SK-MEL-5 (cell line): ENCODE data around the gene KTN1. TPM values are rescaled to one million over a fixed set of nuclear protein-coding genes. Genes with fewer than 3 reads are reported as not detected.

Experiments used
- DNase-seq: peaks from one replicate; pipeline ENCODE4 v3.0.0-alpha.2; 2016; ENCODE audit warnings: low read depth, low spot score
- in situ Hi-C: cut with HindIII; loops from 2 replicates; pipeline ENCODE4 v1.10.0; 2016; ENCODE audit warnings: low sequenced_read_pairs, high pct_unique_total_duplicates, low pct_unique_long_range_greater_than_20kb
- total RNA-seq: library from RNA; depleted of rRNA; stranded (reverse); fragments of >200 nt; shearing (Covaris generic); gene quantifications from 2 replicates; pipeline ENCODE4 v1.2.3, GENCODE V29; 2014

Gene KTN1
- total RNA-seq, 1 experiment from 2014 or later, result 123 TPM

- in situ Hi-C loops, result no loop called here
- DNase-seq, result no peak
Observed at GRCh38 chr14:55641954-55642353, 61.9 kb downstream of the KTN1 start.

GRCh38 chr14:55645145-55645544 lies 65.1 kb downstream of the KTN1 start:
- no peak for DNase-seq
- in situ Hi-C loops, result no loop called here

GRCh38 chr14:55645845-55646832 lies 66.1 kb downstream of the KTN1 start:
- in situ Hi-C loops, result no loop called here

GRCh38 chr14:55650992-55651391 lies 71.0 kb downstream of the KTN1 start:
- no peak for DNase-seq
- in situ Hi-C loops, result no loop called here

More at GRCh38 chr14:55645845-55646832, 66.1 kb downstream of the KTN1 start:
- no peak for DNase-seq

GRCh38 chr14:55654243-55654642 lies 74.2 kb downstream of the KTN1 start:
- in situ Hi-C loops, result no loop called here

GRCh38 chr14:55661029-55661428 lies 81.0 kb downstream of the KTN1 start:
- in situ Hi-C loops, result no loop called here

More at GRCh38 chr14:55654243-55654642, 74.2 kb downstream of the KTN1 start:
- DNase-seq, result no peak

GRCh38 chr14:55662752-55663151 lies 82.7 kb downstream of the KTN1 start:
- DNase-seq, result no peak
- in situ Hi-C loops, result no loop called here

More at GRCh38 chr14:55661029-55661428, 81.0 kb downstream of the KTN1 start:
- no peak for DNase-seq

- in situ Hi-C loops, result no loop called here
- DNase-seq, result no peak
Observed at GRCh38 chr14:55665067-55665675, 85.2 kb downstream of the KTN1 start.

GRCh38 chr14:55667801-55668200 lies 87.8 kb downstream of the KTN1 start:
- DNase-seq, result no peak
- in situ Hi-C loops, result no loop called here

- no peak for DNase-seq
- in situ Hi-C loops, result no loop called here
Observed at GRCh38 chr14:55671641-55672040, 91.6 kb downstream of the KTN1 start.

- no peak for DNase-seq
- in situ Hi-C loops, result no loop called here
Observed at GRCh38 chr14:55673048-55673447, 93.0 kb downstream of the KTN1 start.

GRCh38 chr14:55681096-55681495 lies 101.1 kb downstream of the KTN1 start:
- in situ Hi-C loops, result no loop called here
- DNase-seq, result no peak

GRCh38 chr14:55684956-55685584 lies 105.1 kb downstream of the KTN1 start:
- DNase-seq, result no peak
- in situ Hi-C loops, result no loop called here

GRCh38 chr14:55686713-55687112 lies 106.7 kb downstream of the KTN1 start:
- DNase-seq, result no peak
- in situ Hi-C loops, result no loop called here

- no peak for DNase-seq
- in situ Hi-C loops, result no loop called here
Observed at GRCh38 chr14:55688566-55688965, 108.6 kb downstream of the KTN1 start.

GRCh38 chr14:55689981-55690871 lies 110.2 kb downstream of the KTN1 start:
- in situ Hi-C loops, result no loop called here
- no peak for DNase-seq

- in situ Hi-C loops, result no loop called here
Observed at GRCh38 chr14:55691659-55692058, 111.7 kb downstream of the KTN1 start.

More at GRCh38 chr14:55691659-55692058, 111.7 kb downstream of the KTN1 start:
- no peak for DNase-seq
